OCI-LY7 (cell line): ENCODE data around the gene SPANXA1. TPM values are rescaled to one million over a fixed set of nuclear protein-coding genes. Genes with fewer than 3 reads are reported as not detected.
"Not testable (repeated sequence)": the region's sequence is repeated elsewhere in the genome, so short reads cannot be mapped to it uniquely, and the experiment has no call there.

Experiments used
- BruUV-seq: library from RNA; stranded (reverse); fragments of 400-500 nt; replicated peaks from 2 replicates; lab custom pipeline; 2021; lab: Mats Ljungman, UMichigan
- CTCF ChIA-PET: fragments of 300-600 bp; sonication (Branson Sonifier 250); formaldehyde crosslinking; loops from one replicate; lab custom pipeline; 2022; ENCODE audit warnings: antibody characterized with exemption; ENCODE audit not compliant: unreplicated experiment; lab: Charles Lee
- POLR2A ChIA-PET: fragments of 300-600 bp; sonication (Branson Sonifier 250); formaldehyde crosslinking; loops from one replicate; lab custom pipeline; 2022; ENCODE audit warnings: antibody characterized with exemption; lab: Charles Lee
- DNase-seq: peaks from one replicate; pipeline ENCODE4 v3.0.0-alpha.2; 2015; ENCODE audit warnings: low spot score
- H2AFZ ChIP-seq: fragments of 200-600 bp; sonication (generic), shearing (Covaris generic); 2 replicates; pipeline ENCODE4 v1.6.1; 2014; ENCODE audit warnings: mild to moderate bottlenecking, antibody characterized with exemption, low read length, moderate library complexity
- H3K27ac ChIP-seq: fragments of 200-600 bp; sonication (generic); 2 replicates; pipeline ENCODE4 v1.5.1; 2014; ENCODE audit warnings: mixed run types, low read depth, mild to moderate bottlenecking, moderate library complexity, low read length, inconsistent platforms; ENCODE audit not compliant: poor library complexity, severe bottlenecking
- H3K36me3 ChIP-seq: fragments of 200-600 bp; sonication (generic); 2 replicates; pipeline ENCODE4 v1.6.1; 2014; ENCODE audit warnings: mild to moderate bottlenecking, antibody characterized with exemption, low read length, moderate library complexity, mixed read lengths; ENCODE audit not compliant: insufficient read depth
- H3K4me1 ChIP-seq: fragments of 200-600 bp; sonication (generic); 2 replicates; pipeline ENCODE4 v1.5.1; 2014; ENCODE audit warnings: mild to moderate bottlenecking, low read length; ENCODE audit not compliant: insufficient read depth, poor library complexity, severe bottlenecking
- H3K4me2 ChIP-seq: fragments of 200-600 bp; sonication (generic); 2 replicates; pipeline ENCODE4 v1.6.1; 2014; ENCODE audit warnings: mild to moderate bottlenecking, low read length
- H3K4me3 ChIP-seq: fragments of 200-600 bp; sonication (generic); 2 replicates; pipeline ENCODE4 v1.5.1; 2014; ENCODE audit warnings: mild to moderate bottlenecking, low read depth, low read length; ENCODE audit not compliant: poor library complexity, severe bottlenecking
- H3K79me2 ChIP-seq: fragments of 200-600 bp; sonication (generic); 2 replicates; pipeline ENCODE4 v1.6.1; 2016; ENCODE audit warnings: low read depth, mild to moderate bottlenecking, low read length, moderate library complexity, mixed read lengths; ENCODE audit not compliant: insufficient read depth
- H3K9me2 ChIP-seq: fragments of 200-600 bp; sonication (generic); 2 replicates; pipeline ENCODE4 v1.6.1; 2016; ENCODE audit warnings: mild to moderate bottlenecking, low read length, mixed read lengths; ENCODE audit not compliant: insufficient read depth
- H3K9me3 ChIP-seq: fragments of 200-600 bp; sonication (generic); 2 replicates; pipeline ENCODE4 v1.6.1; 2014; ENCODE audit warnings: mild to moderate bottlenecking, mixed run types, low read length, mixed read lengths
- H4K20me1 ChIP-seq: fragments of 200-600 bp; sonication (generic); 2 replicates; pipeline ENCODE4 v1.6.1; 2014; ENCODE audit warnings: mild to moderate bottlenecking, antibody characterized with exemption, low read length, moderate library complexity, mixed read lengths; ENCODE audit not compliant: insufficient read depth
- EZH2phosphoT487 ChIP-seq: fragments of 200-600 bp; sonication (generic); IDR thresholded peaks from 2 replicates; pipeline ENCODE4 v1.6.1; 2018; ENCODE audit warnings: low read depth, borderline replicate concordance, mild to moderate bottlenecking, mixed run types, antibody characterized with exemption, low read length, moderate library complexity, mixed read lengths
- intact Hi-C: fragments of 100-400 bp; cut with micrococcal nuclease; formaldehyde crosslinking; loops from one replicate; pipeline ENCODE4 v1.10.0; 2022; ENCODE audit not compliant: unreplicated experiment
- total RNA-seq, 2 experiments: library from RNA; depleted of rRNA in 1 of 2; stranded (reverse); fragments of >200 nt in 1 of 2; shearing (Covaris generic) in 1 of 2; gene quantifications; 2 replicates each; pipeline ENCODE4 v1.2.3, GENCODE V29; 2014 to 2022
- TF ChIP-seq, protein P1 (sequence below): fragments of 200-600 bp; sonication (generic); conservative IDR thresholded peaks from 2 replicates; pipeline ENCODE4 v1.5.1; 2014; ENCODE audit warnings: mild to moderate bottlenecking, antibody characterized with exemption, low read length, moderate library complexity, mixed read lengths

SPANXA1 gene
- total RNA-seq, 2 experiments from 2014 or later: not detected

DNA sequence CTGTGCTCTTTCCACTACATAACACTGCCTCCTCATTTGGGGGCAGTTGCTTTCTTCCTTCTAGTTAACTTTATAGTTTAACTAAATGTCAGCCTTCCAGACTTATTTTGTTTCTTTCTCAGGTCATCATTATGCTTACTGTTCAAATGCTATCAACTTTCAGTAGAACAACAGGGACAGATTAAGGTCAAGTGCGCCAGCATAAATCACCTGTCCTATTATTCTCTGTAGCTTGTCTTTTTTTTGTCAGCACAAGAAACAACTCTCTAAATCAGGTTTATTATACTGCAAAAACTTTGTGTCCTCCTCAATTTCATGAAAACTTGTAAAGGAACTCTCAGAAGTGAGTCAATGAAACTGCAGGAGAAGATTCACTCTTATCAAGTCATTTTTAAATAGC is 24.6 kb upstream of the SPANXA1 start:
- no peaks in the 10 kb centered on the region for H3K36me3 ChIP-seq
- no peaks in the 10 kb centered on the region for H3K4me1 ChIP-seq
- no peak overlapping the region for H2AFZ ChIP-seq
- H3K79me2 ChIP-seq: no peaks in the 10 kb centered on the region
- H3K4me3 ChIP-seq: no peak overlapping the region
- no peaks in the 10 kb centered on the region for H3K9me3 ChIP-seq
- no TSS peak for BruUV-seq
- no peak overlapping the region for H3K4me2 ChIP-seq
- intact Hi-C loops: no loop called here
- DNase-seq: no peak
- TF ChIP-seq EZH2phosphoT487: no peak
- TF ChIP-seq, protein P1, sequence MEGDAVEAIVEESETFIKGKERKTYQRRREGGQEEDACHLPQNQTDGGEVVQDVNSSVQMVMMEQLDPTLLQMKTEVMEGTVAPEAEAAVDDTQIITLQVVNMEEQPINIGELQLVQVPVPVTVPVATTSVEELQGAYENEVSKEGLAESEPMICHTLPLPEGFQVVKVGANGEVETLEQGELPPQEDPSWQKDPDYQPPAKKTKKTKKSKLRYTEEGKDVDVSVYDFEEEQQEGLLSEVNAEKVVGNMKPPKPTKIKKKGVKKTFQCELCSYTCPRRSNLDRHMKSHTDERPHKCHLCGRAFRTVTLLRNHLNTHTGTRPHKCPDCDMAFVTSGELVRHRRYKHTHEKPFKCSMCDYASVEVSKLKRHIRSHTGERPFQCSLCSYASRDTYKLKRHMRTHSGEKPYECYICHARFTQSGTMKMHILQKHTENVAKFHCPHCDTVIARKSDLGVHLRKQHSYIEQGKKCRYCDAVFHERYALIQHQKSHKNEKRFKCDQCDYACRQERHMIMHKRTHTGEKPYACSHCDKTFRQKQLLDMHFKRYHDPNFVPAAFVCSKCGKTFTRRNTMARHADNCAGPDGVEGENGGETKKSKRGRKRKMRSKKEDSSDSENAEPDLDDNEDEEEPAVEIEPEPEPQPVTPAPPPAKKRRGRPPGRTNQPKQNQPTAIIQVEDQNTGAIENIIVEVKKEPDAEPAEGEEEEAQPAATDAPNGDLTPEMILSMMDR: no peak
- CTCF ChIA-PET: no interaction called here
- POLR2A ChIA-PET: no interaction called here
- H3K27ac ChIP-seq: no peak overlapping the region
- H3K9me2 ChIP-seq: no peaks in the 10 kb centered on the region
- H4K20me1 ChIP-seq: no peaks in the 10 kb centered on the region

DNA sequence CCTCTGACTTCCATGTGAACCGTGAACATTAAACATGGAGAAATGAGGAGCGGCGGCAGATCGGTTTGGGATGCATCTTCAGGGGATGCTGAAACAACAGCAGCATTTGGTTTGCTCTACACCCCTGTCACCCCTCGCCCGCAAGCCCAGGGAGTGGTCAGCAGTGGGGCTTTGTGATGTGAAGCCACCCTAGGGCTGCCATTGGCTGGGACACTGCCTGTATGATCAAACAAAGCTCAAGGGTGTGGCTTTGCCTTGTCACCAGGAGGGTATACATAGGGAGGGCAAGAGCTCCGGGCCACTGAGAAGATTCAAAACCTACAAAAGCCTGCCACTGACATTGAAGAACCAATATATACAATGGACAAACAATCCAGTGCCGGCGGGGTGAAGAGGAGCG is 4.9 kb upstream of the SPANXA1 start, which contains the start of gene SPANXA2:
TSS of gene SPANXA2 (plus strand) at position 301 of the 400 bp plus-strand sequence. CDS start at position 361, 60 bp downstream.
- intact Hi-C loops, H2AFZ ChIP-seq, H3K4me1 ChIP-seq, BruUV-seq, H3K4me3 ChIP-seq, H3K4me2 ChIP-seq, H3K79me2 ChIP-seq, H3K36me3 ChIP-seq, CTCF ChIA-PET, H3K27ac ChIP-seq, H3K9me3 ChIP-seq, POLR2A ChIA-PET, H4K20me1 ChIP-seq, H3K9me2 ChIP-seq, DNase-seq: not testable (repeated sequence)

DNA sequence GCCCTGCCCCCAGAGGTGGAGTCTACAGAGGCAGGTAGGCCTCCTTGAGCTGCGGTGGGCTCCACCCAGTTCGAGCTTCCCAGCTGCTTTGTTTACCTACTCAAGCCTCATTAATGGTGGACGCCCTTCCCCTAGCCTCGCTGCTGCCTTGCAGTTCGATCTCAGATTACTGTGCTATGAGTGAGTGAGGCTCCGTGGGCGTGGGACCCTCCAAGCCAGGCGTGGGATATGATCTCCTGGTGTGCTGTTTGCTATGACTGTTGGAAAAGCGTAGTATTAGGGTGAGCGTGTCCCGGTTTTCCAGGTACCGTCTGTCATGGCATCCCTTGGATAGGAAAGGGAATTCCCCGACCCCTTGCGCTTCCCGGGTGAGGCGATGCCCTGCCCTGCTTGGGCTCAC is 42.0 kb downstream of the SPANXA1 start:
- H3K36me3 ChIP-seq, CTCF ChIA-PET, H3K79me2 ChIP-seq, H3K4me3 ChIP-seq, H4K20me1 ChIP-seq, intact Hi-C loops, H3K4me1 ChIP-seq, BruUV-seq, H3K4me2 ChIP-seq, H3K9me3 ChIP-seq, DNase-seq, H2AFZ ChIP-seq, POLR2A ChIA-PET, H3K27ac ChIP-seq, H3K9me2 ChIP-seq: not testable (repeated sequence)

Other genes with a start within 250 kb of the SPANXA1 start
- gene SPANXA2, start 5.0 kb upstream of the SPANXA1 start, total RNA-seq (2014; rRNA removed; shearing (Covaris generic)): not detected in 2 replicates
- not detected in 2 replicates for gene SPANXA2, start 5.0 kb upstream of the SPANXA1 start, total RNA-seq (2022)
- gene SPANXD, start 114.0 kb upstream of the SPANXA1 start, total RNA-seq (2014; rRNA removed; shearing (Covaris generic)): not detected in 2 replicates
- gene SPANXD, start 114.0 kb upstream of the SPANXA1 start, total RNA-seq (2022): not detected in 2 replicates